Ectodermal cell (in vitro differentiated cells): ENCODE measurements around the gene FAM124A.

Experiments used
- H3K27ac ChIP-seq: 2 replicates; pipeline ENCODE4 v1.7.0; 2013; ENCODE audit warnings: mild to moderate bottlenecking, low read depth, low read length; ENCODE audit not compliant: insufficient read depth, poor library complexity, severe bottlenecking
- H3K27me3 ChIP-seq: 2 replicates; pipeline ENCODE4 v1.7.0; 2013; ENCODE audit warnings: mild to moderate bottlenecking, low read length; ENCODE audit not compliant: insufficient read depth, control insufficient read depth, poor library complexity, severe bottlenecking
- H3K36me3 ChIP-seq: one replicate; pipeline ENCODE4 v1.7.0; 2013; ENCODE audit warnings: low read length; ENCODE audit not compliant: control insufficient read depth, insufficient read depth
- H3K4me1 ChIP-seq: one replicate; pipeline ENCODE4 v1.7.0; 2013; ENCODE audit warnings: low read length; ENCODE audit not compliant: control insufficient read depth, insufficient read depth
- H3K4me3 ChIP-seq: 2 replicates; pipeline ENCODE4 v1.7.0; 2013; ENCODE audit warnings: low read depth, low read length, control low read depth; ENCODE audit not compliant: insufficient read depth
- H3K9me3 ChIP-seq: 2 replicates; pipeline ENCODE4 v1.7.0; 2013; ENCODE audit warnings: mild to moderate bottlenecking, low read length, moderate library complexity; ENCODE audit not compliant: control insufficient read depth
- WGBS, 2 experiments: methylation state at CpG; one replicate each; pipeline ENCODE4 v1.1.7; 2013; ENCODE audit warnings: missing lambda C conversion rate in 2 of 2; 5-methylcytosine and 5-hydroxymethylcytosine counted together

Gene FAM124A

DNA sequence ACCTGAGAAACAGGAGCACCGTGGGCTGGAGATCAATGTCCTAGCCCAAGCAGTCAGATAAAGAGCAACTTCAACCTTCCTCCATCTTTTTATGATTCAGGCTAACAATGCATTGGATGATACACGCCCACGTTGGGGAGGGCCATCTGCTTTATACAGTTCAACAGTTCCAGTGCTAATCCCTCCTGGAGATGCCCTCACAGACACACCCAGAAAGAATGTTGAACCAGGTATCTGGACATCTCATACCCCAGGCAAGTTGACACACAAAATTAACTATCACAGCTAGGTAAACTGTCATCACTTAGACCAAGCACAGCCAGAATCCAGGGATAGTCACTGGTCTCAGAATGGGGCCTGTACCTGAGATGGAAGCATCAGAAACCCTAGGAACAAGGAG, 96.7 kb downstream of the FAM124A start:
- H3K36me3 ChIP-seq, result no peaks in the 10 kb centered on the region
- H3K4me3 ChIP-seq, result no peak overlapping the region
- WGBS, 2 experiments, result 89 to 91% methylated on average over 3 of the region's 3 CpGs
- H3K27ac ChIP-seq, result no peak overlapping the region
- H3K4me1 ChIP-seq, result peaks cover 17% of the 10 kb centered on the region
- H3K9me3 ChIP-seq, result no peaks in the 10 kb centered on the region
- H3K27me3 ChIP-seq, result no peaks in the 10 kb centered on the region

DNA sequence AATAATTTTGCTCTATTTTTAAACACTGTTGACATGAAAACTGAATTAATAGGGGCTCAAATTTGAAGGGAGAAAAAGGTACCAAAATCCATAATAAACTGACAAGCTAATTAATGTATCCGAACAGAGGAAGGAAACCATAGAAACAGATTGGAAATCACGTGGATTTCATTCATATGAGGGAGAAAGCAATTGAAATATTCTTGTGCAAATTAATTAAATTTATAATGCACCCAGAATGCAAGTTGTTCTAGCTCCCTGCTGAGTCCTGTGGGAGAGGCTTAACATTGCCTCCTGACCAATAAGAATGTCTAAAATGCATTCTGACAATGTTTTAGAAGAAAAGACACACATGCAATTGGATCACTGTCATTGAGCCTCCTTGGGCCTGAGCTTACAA, 99.6 kb downstream of the FAM124A start:
- no peaks in the 10 kb centered on the region for H3K36me3 ChIP-seq
- H3K27me3 ChIP-seq, result no peaks in the 10 kb centered on the region
- no peaks in the 10 kb centered on the region for H3K9me3 ChIP-seq
- H3K27ac ChIP-seq, result no peak overlapping the region
- 86 to 95% methylated on average over 1 to 2 of the region's 2 CpGs for WGBS, 2 experiments
- H3K4me3 ChIP-seq, result no peak overlapping the region
- H3K4me1 ChIP-seq, result peaks cover 23% of the 10 kb centered on the region

DNA sequence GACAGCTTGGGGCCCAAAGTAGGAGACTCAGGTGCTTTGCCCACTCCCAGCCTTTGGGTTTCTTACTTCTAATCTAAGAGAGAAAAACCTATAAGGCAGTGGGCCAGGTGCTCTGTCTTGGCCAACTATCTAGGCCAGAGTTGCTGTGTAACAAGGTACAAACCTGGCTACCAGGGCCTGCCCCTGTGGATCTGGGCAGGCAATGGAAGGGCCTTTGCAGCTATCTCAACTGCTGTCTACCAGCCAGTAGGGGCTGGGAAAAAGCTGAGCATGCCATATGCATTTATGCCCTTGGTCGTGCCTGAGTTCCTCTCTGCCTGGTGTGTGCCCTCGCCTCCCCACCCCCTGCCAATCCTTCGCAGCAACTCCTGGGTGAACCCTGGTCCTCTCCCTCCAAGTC, 100.6 kb downstream of the FAM124A start:
- 90 to 91% methylated on average over 3 of the region's 3 CpGs for WGBS, 2 experiments

DNA sequence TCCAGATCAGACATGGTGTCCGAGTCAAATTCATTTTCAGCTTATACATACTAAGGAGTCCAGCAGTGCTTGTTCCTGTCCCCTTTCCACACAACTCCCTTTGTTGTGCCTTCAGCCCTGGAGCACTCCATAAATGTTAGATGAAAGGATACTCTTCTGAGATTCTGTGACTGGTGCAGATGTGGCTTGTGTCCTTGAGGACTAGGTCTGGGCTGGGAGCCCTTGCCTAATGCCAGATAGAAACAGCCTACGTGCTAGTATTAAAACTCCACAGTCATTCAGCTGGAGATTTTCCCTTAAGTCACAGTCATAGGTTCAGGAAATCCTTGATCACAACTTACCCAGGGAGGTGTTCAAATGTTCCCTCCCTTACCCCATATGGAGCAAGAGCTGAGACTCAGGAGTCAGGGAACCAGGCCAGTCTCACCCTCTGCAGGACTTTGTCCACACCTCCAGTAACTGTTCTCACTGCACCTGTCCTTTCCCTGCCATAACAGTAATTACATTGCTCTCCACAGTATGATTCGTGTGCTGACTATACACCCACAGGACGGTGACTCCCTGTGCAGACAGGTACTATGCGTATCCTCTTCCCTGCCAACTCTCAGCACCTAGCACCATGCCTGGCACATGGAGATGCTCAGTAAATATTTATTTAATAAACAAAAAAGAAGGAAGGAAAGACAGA, 101.8 kb downstream of the FAM124A start:
- no peaks in the 10 kb centered on the region for H3K27me3 ChIP-seq
- 81 to 91% methylated on average over 5 of the region's 5 CpGs for WGBS, 2 experiments
- no peak overlapping the region for H3K27ac ChIP-seq
- H3K4me1 ChIP-seq, result peaks cover 23% of the 10 kb centered on the region
- H3K9me3 ChIP-seq, result no peaks in the 10 kb centered on the region
- no peak overlapping the region for H3K4me3 ChIP-seq
- H3K36me3 ChIP-seq, result no peaks in the 10 kb centered on the region

More for the DNA sequence above, 100.6 kb downstream of the FAM124A start:
- H3K27ac ChIP-seq, result no peak overlapping the region
- H3K4me1 ChIP-seq, result peaks cover 23% of the 10 kb centered on the region
- H3K4me3 ChIP-seq, result no peak overlapping the region
- H3K27me3 ChIP-seq, result no peaks in the 10 kb centered on the region
- no peaks in the 10 kb centered on the region for H3K9me3 ChIP-seq
- no peaks in the 10 kb centered on the region for H3K36me3 ChIP-seq

DNA sequence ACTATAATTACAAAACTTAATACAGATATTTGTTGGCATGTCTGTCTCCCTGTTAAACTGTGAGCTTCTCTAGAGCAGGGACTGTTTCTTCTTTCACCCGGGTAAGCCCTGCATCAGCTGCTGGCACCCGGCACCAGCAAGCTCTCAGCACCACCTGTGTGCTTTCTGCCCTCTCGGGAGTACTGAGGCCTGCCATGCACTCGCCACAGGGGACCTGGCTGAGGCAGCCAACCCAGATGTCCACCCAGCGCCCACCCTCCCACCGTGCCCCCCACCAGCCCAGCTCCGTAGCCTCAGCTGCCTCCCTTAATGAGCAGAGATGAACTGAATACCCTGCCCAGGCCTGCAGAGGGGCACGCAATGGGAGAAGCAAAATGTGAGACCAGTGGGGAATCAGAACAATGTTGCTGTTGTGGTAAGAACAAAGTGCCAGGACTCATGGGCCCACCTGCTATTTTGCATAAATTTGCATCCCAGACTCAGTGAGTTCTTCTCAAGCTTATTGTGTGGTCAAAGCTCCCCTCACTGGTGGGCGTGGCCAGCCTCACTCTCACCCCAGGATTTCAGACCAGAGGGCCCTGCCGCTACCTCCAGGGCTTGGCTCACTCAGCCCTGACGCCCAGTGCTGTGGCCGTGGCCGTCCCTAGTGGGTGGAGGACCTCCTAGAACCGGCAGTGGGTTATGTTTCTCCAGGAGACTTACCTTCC, 102.7 kb downstream of the FAM124A start:
- WGBS, 2 experiments, result 80 to 82% methylated on average over 14 of the region's 14 CpGs

DNA sequence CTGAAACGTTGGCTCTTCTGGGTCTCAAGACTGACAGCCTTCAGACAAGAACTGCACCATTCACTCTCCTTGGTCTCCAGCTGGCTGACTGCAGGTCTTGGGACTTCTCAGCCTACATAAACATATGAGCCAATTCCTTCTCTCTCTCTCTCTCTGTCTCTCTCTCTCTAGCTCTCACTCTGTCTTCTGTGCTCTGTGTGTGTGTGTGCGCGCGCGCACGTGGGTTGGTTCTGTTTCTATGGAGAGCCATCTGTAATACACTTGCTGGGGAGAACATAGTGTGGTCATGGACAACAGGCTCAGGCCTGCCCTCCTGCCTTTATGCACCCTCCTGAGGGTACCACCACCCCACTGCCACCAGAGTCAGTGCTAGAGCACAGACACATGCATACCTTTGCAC, 103.6 kb downstream of the FAM124A start:
- H3K9me3 ChIP-seq, result no peaks in the 10 kb centered on the region
- H3K27ac ChIP-seq, result no peak overlapping the region
- 74 to 92% methylated on average over 1 to 6 of the region's 6 CpGs for WGBS, 2 experiments
- no peaks in the 10 kb centered on the region for H3K36me3 ChIP-seq
- H3K4me3 ChIP-seq, result no peak overlapping the region
- no peaks in the 10 kb centered on the region for H3K27me3 ChIP-seq
- peaks cover 23% of the 10 kb centered on the region for H3K4me1 ChIP-seq

More for the DNA sequence above, 102.7 kb downstream of the FAM124A start:
- no peak overlapping the region for H3K27ac ChIP-seq
- H3K36me3 ChIP-seq, result no peaks in the 10 kb centered on the region
- H3K4me3 ChIP-seq, result no peak overlapping the region
- H3K27me3 ChIP-seq, result no peaks in the 10 kb centered on the region
- peaks cover 23% of the 10 kb centered on the region for H3K4me1 ChIP-seq
- no peaks in the 10 kb centered on the region for H3K9me3 ChIP-seq

DNA sequence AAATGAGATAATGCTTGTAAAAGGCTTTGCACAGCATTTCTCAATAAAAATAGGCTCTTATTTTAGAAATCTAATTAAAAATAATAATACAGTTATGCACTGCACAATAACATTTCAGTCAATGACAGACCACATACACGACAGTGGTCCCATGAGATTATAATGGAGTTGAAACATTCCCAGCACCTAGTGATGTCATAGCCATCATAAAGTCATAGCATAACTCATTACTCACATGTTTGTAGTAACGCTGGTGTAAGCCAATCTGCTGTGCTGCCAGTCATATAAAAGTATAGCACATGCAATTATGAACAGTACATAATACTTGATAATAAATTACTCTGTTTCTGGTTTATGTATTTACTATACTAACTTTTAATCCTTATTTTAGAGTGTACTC, 104.6 kb downstream of the FAM124A start:
- Histone ChIP-seq H3K36me3 (no peaks in the 10 kb centered on the region), H3K27ac (no peak overlapping the region), H3K9me3 (no peaks in the 10 kb centered on the region), H3K4me1 (peaks cover 23% of the 10 kb centered on the region), H3K4me3 (no peak overlapping the region), H3K27me3 (no peaks in the 10 kb centered on the region)
- WGBS, 2 experiments, result 93% methylated on average over 2 of the region's 2 CpGs

DNA sequence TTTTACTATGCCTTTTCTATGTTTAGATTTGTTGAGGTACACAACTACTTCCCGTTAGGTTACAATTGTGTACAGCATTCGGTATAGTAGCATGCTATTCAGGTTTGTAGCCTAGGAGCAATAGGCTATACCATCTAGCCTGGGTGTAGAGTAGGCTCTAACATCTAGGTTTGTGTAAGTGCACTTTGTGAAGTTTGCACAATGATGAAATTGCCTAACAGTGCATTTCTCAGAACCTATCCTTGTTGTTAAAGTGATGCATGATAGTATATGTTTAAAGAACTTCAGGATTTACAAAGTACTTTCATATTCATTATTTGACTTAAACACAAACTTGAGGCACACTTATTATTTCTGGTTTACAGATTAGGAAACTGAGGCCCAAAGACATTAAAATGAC, 105.8 kb downstream of the FAM124A start:
- no peaks in the 10 kb centered on the region for H3K27me3 ChIP-seq
- peaks cover 20% of the 10 kb centered on the region for H3K4me1 ChIP-seq
- H3K4me3 ChIP-seq, result no peak overlapping the region
- WGBS, 2 experiments, result 95 to 96% methylated on average over 2 of the region's 2 CpGs
- H3K27ac ChIP-seq, result no peak overlapping the region
- H3K9me3 ChIP-seq, result no peaks in the 10 kb centered on the region
- no peaks in the 10 kb centered on the region for H3K36me3 ChIP-seq

DNA sequence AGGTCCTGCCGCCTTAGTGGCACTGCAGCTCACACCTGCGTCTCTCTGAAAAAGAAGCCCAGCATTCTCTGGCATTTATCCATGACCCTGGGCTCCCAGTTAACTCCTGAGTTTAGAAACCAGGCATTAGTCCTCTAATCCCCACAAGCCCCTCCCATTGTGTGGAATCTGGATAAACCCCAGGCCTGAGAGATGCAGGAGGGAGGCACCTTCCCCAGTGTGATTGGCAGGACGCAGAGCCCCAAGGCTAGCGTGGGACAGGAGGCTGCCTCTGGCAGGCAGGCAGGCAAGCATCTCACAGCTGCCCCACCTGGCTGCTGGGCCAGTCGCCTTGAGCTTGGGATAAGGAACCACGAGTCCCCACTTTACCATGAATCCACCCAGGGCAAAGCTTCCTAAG, 106.3 kb downstream of the FAM124A start:
- Histone ChIP-seq H3K4me1 (peaks cover 19% of the 10 kb centered on the region), H3K4me3 (no peak overlapping the region), H3K36me3 (no peaks in the 10 kb centered on the region), H3K27ac (no peak overlapping the region), H3K9me3 (no peaks in the 10 kb centered on the region), H3K27me3 (no peaks in the 10 kb centered on the region)
- WGBS, 2 experiments, result 40 to 50% methylated on average over 5 to 6 of the region's 6 CpGs

DNA sequence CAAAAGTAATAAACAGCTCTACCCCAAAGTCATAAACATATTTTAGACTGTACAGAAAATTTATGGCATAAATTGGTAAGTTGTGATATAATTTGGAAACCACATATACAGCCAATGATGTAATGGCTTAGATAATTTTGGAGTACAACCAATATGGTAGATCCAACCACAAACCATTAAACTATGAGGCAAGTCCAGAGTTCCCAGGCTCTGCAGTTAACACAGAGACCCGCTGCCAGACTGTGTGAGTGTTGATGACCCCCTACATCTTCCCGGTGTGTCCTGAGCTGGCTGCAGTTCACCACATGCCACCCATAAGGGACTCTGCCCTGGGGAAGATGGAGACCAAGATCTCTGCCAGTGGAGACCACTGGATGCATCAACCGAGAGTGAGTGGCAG, 107.4 kb downstream of the FAM124A start:
- Histone ChIP-seq H3K27ac (no peak overlapping the region), H3K27me3 (no peaks in the 10 kb centered on the region), H3K36me3 (no peaks in the 10 kb centered on the region), H3K9me3 (no peaks in the 10 kb centered on the region), H3K4me3 (no peak overlapping the region), H3K4me1 (peaks cover 13% of the 10 kb centered on the region)
- 92 to 98% methylated on average over 3 of the region's 3 CpGs for WGBS, 2 experiments
